Endothelial cell of hepatic sinusoid (primary cell): ENCODE data around the gene FIGNL2.

Experiments used
- in situ Hi-C: cut with HindIII; loops from 2 replicates; pipeline ENCODE4 v1.10.0; 2017; ENCODE audit warnings: low sequenced_read_pairs

Gene FIGNL2

DNA sequence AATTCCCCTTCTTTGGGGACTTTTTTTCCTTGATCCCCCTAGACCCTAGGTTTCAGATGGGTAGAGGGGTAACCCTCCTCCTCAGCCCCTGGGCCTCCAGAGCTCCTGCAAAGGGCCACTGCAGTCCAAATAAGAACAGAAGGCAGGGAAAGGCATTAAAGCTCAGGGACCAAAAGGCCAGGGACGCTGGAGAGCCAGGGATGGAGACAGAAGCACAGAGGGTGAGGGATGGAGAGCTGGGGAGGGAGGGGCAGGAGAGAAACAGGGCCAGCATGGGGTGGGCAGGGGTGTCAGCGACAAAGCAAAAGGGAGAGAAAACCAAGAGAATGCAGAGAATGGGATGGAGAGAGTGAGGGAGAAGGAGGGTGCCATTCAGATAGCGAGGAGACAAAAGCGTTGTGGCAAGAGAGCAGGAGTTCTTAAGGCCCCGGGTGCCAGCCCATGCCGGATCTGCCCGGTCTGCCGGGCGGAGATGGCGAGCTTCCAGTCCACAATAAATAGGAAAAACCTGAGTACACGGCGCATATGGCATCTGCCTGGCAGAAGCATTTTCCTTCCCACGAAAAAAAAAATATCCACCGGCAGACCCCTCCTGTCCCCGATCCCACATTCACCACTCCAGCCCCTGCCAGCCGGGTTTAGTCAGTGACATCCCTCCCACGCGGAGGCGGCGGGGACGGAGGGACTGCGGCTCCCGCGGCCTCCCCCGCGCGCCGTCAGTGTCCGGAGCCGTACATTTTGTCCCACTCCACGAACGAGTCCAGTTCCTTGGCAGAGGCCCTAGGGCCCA lies 28.6 kb downstream of the FIGNL2 start:
- in situ Hi-C loops: no loop called here

DNA sequence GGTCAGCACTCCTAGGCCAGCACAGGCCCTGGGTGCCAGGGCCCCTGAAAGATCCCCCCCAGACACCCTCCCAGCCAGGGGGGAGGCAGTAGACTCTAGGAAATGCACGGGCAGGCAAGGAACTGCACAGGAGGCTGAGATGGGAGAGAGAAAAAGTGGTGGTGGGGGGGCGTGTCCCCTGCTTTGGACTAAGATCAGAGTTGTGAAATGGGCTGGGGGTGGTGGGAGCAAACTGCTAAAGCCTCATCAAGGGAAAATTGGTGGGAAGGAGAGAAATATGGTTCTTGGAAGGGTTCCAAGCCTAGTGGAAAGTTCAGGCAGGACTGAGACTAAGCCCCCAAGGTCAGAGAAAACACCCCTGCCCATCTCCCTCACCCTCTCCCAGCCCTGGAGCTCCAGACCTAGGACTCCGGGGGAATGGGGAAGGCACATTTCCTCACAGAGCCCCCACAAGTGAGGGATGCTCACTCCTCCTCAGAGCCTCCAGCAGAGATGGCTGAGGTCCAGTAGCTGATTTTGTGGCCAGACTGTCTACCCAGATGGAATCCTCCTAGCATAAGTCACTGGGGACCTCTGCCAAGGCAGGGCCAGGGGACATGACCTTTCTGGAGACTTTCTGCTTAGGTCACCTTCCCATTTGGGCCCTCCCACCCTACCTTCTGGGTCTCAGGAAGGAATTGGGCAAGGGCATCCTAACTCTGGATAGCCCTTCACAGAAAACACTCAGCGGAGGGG lies 29.8 kb downstream of the FIGNL2 start:
- in situ Hi-C loops: no loop called here

DNA sequence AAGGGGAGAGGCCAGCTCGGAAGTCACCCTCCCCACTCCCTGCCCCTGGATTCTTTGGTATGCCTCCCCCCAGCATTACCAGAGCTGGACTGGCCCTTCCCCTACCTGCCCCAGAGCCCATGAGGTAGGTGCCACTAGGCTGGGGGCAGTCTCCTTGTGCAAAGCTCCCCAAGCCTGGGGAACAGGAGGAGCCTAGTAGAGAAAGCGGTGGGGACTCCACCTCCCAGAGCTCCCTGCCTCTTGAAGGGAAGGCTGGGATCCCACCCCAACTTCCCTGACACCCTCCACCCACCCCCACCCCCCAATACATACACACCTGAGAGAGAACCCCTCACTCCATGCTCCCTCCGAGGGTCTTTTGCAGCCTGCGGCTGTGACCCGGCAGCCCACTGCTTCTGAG lies 30.4 kb downstream of the FIGNL2 start:
- in situ Hi-C loops: no loop called here

DNA sequence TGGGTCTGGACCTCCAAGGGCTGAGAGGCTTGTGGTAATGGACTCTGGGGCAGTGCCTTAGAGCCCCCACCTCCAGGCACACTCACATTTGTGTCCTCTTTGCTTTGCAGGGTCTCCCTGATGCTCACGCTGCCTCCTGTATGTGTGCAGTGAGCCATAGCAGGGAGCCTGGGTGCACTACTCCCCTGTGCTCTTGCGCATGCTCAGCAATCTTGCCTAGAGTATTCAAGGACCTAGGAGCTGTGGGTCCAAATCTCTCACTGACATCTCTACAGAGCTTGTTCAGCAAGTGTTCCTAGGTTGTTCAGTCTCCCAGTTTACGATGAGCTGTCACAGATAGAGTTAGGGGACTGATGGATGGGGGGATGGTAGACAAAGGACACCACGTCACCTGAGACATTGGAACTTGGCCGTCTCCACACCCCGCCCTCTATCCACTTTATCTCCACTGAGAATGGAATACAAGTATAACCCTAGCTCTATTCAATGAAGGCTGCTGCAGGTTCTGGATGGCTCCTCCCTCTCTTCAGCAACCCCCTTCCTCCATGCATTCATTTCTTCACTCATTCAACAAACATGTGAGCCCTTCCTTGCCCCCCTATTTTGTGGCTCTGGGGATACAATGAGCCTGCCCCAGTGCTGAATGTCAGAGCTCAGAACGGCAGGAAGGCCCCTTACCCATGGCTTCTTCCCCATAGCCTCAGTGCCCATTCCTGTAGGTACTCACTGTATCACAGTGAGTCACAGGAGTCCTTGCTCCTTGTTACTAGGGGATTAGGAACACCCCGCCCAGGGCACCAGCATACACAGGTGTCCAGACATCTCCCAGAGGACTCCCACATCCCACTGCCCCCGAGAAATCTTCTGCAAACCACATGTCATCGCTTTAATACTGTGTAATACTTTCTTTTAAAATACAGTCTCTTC lies 31.2 kb downstream of the FIGNL2 start:
- in situ Hi-C loops: no loop called here

DNA sequence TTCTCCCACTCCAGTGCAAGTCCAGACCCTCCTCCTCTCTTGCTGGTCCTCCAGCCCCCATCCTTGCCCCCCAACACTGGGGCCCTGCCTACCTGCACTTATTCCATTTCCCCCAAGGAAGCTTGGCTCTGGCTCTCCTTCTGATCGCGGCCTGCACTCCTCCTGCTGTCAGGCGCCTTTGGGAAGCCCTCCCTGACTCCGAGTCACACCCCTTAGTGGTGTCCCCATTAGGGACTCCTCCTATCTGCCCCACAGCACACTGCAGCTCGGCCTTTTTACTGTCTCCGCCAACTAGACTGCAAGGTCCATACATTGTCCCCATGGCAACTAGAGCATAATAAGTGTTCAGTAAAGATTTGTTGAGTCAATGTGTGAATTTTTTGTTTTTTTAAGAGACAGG lies 32.9 kb downstream of the FIGNL2 start:
- in situ Hi-C loops: no loop called here

DNA sequence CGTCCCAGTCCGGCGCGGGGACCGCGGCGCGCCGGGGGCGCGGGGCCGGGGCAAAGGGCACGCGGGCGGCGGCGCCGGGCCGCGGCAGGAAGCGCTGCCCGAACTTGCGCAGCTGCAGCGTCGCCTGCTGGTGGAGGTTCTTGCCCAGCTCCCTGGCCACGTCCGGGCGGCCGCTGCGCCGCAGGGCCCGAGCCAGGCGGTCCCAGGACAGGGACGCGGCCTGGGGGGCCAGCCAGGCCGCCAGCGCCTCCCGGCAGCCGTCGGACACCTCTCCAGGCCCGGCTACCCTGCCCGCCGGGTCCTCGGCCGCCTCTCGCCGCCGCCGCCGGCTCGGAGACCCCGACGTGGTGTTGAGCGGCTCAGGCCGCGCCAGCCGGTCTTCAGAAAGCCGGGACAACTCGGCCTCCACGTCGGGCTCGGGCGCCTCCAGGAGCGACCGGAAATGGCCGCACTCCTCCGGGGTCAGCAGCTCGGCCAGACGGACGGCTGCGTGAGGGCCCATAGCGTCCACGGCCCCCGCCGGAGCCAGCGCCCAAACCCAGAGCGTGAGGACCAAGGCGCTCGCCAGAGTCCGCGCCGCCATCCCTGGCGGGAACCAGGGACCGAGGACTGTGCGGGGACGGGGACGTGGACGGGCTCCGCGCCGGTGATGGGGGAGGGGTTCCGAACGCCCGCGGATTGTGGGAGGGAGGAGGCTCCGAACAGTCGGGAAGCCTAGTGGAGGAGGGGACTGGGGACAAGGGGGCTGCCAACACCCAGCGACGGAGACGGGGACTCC lies 34.0 kb downstream of the FIGNL2 start:
- in situ Hi-C loops: no loop called here

DNA sequence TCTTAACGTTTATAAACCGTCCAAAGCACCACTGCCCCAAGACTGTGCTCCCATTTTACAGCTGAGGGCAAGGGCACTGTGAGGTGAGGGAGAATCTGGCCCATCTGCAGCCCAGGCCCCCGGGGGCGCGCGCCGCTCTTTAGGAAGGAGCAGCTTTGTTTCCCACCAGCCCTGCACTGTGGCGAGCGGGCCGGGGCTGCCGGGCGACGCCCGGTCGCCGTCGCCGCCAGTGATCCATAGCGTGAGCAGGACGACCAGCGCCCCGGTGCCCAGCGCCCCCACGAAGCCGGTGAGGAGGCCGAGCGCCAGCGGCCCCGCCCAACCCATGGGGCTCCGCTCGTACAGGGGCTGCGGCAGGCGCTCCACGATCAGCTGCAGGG lies 34.6 kb downstream of the FIGNL2 start:
- in situ Hi-C loops: no loop called here

DNA sequence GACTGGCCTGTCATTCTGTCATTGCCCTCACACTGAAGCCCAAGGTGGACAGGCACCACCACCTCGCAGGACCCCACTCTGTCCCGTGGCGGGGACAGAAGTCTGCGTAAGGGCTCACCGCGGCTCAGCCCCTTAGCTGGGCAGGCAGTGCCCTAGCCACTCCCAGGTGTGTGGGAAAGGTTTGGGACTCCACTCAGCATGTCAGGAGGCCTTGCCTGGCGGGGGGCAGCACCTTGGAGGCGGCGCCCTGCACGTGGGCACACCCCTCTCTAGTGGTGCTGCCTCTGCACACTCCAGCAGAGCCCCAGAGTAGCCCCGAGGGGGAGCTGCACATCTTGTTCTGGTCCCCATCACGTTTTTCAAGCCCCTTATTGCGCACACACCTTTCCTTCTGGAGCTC lies 35.6 kb downstream of the FIGNL2 start:
- in situ Hi-C loops: no loop called here

DNA sequence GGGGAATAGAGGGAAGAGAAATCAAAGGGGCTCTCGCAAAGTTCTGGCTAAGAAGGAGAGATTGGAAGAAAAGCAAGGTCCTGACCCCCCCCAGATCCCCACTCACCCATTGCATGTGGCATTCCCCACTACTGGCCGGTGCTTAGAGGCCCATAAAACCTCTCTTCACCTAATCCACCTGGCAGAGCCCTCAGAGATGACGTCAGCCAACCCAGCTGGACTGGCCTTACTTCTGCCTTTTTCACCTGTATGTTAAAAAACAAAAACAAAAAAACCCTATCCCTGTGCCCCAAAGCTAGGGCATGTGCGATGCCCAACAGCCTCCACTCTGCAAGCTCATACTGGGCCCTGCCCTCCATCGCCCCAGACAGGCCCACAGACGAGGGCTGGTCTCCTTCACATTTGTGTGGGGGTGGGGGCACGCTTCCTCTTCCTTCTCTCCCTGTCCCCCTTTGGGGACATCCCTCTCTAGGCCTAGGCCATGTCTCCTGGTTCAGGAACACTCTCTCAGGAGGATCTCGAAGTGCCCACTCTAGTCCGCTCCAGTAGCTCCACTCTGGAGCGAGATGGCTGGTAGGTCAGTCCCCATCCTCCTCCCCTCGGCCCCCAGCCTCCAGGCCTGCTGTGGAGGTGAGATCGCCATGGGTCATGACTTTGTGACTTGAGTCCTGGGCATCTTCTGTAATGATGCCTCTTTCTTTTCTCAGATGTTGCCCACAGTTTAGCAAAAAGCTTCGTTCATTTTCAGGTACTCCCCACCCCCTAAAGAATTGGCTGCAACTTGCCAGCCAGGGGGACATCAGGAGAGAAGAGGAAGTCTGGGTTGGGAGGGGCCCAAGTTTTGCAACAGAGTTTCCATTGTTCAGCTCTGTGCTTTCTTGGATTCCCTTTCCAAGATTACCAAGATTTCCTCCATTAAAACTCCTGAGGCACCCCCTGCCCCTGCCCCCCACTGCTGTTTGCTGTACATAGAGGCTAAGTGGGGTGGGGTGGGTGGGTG lies 37.0 kb downstream of the FIGNL2 start:
- in situ Hi-C loops: no loop called here

DNA sequence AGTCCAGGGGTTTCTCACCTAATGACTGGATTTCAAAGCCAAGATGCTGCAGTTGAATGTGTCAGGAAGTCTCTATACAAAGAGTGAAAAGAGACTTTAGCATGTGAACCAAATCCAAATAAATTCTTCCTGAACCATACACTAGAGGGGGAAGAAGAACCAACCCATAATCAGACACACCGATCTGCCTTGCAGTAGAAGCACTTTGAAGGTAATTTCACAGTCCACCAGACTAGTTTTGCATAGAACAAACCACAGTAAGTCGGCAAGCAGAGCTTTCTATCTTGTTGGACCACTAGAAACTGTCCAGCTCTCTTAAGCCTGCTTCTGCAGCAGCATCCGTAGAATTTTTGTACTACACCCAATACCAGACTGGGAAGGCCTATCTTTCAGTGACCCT lies 39.3 kb downstream of the FIGNL2 start:
- in situ Hi-C loops: no loop called here

DNA sequence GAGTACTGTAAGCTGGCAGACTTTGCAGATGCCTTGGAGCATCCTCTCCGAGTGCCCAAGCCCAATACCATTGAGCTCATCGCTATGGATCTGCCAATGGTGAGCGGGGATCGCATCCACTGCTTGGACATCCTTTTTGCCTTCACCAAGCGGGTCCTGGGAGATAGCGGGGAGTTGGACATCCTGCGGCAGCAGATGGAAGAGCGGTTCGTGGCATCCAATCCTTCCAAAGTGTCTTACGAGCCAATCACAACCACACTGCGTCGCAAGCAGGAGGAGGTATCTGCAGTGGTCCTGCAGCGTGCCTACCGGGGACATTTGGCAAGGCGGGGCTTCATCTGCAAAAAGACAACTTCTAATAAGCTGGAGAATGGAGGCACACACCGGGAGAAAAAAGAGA lies 41.6 kb downstream of the FIGNL2 start:
- in situ Hi-C loops: no loop called here

DNA sequence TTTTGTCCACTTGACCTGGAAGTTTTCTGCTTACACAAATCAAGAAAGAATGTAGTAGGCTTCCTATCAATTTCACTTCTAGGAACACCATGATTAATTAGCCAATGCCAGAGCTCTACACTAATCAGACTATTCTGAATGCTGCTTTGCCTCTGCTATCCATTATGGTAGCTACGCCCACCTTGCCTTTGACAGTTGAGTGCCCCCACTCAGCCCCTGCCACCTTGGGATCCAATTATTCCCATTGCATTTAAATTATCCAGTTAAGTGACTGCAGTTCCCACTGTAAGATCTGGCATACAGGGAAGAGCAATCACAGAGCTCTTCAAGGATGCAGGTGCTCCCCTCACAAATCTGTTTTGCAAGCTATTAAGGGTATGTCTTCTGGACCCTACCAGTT lies 47.5 kb downstream of the FIGNL2 start:
- in situ Hi-C loops: no loop called here

DNA sequence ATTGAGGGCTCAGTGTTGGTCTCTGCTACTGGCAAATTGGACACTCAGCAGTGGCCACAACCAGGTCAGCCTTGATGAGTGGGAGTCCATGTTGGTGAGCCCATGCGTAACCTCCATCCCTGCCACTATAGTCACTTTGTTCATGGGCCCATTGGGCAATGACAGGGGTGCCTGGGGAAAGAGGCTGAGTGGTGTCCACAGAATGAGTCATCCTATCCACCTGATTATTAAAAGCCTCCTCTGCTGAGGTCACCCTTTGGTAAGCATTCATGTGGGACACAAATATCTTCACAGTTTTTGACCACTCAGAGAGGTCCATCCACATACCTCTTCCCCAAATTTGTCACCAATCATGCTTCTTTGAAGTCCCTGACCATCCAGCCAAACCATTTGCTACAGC lies 50.0 kb downstream of the FIGNL2 start:
- in situ Hi-C loops: loop anchor here (10.0 to 25.0 kb wide), 2 partner anchors 144 to 361 kb away; no protein-coding TSS in a partner anchor

DNA sequence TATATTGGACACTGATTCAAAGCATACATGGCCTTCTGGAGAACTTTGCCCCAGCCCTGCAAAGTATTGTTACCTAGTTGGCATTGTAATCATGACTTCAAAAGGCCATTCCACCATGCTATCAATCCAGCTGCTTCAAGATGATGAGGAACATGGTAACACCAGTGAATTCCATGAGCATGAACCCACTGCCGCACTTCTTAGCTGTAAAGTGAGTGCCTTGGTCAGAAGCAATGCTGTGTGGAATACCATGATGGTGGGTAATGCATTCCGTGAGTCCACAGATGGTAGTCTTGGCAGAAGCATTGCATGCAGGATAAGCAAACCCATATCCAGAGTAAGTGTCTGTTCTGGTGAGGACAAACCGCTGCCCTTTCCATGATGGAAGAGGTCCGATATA lies 50.5 kb downstream of the FIGNL2 start:
- in situ Hi-C loops: loop anchor here (10.0 to 25.0 kb wide), 2 partner anchors 143 to 361 kb away; no protein-coding TSS in a partner anchor

DNA sequence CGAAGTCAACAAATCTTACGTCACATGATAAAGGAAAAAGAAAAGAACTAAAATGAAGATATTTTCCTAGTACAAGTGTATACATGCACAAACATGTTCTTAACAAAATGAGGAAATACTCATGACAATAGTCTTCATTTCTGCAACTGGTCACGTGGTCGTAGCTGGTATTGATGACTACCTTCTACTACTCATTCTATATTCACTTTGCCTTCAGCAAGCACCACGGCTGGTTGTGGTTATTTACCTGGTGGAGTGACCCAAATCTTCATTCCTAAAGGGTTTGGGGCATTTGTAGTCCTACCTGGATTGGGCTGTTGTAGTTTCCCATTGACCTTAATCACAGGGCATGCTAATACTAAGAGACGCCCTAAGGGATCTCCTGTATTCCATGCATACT lies 51.2 kb downstream of the FIGNL2 start:
- in situ Hi-C loops: loop anchor here (10.0 to 25.0 kb wide), 2 partner anchors 142 to 360 kb away; no protein-coding TSS in a partner anchor

DNA sequence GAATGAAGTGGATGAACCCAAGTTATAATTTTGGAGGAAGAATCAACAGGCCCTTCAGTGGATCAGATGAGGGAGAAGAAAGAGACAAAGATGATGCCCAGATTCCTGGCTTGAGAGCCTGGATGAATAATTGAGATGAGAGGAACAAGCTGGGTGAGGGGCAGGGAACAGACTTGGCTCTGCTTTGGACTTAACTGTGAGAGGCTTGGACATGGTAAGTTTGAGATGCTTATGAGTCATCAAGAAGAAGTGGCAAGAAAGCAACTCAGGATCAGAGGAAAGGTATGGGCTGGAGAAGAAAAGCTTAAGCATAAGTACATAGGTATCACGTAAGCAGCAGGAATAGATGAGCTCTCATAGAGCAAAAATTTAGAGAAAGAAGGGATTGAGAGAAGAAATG lies 55.3 kb downstream of the FIGNL2 start:
- in situ Hi-C loops: loop anchor here (10.0 to 25.0 kb wide), 2 partner anchors 138 to 356 kb away; no protein-coding TSS in a partner anchor

DNA sequence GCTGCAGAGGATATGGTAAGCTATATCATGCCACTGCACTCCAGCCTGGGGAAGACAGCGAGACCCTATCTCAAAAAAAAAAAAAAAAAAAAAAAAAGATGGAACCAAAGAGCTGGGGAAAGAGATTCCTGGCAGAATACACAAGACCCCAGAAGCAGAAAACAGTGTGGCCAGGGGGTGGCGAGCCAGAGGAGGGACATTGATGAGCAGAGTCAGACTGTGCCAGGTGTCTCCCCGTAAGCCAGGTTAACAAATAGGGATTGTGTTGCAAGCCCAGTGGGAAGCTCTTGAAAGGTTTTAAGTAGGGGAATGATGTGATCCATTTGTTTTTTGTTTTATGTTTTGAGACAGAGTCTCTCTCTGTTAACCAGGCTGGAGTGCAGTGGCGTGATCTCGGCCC lies 56.1 kb downstream of the FIGNL2 start:
- in situ Hi-C loops: loop anchor here (10.0 to 25.0 kb wide), 2 partner anchors 138 to 355 kb away; no protein-coding TSS in a partner anchor

DNA sequence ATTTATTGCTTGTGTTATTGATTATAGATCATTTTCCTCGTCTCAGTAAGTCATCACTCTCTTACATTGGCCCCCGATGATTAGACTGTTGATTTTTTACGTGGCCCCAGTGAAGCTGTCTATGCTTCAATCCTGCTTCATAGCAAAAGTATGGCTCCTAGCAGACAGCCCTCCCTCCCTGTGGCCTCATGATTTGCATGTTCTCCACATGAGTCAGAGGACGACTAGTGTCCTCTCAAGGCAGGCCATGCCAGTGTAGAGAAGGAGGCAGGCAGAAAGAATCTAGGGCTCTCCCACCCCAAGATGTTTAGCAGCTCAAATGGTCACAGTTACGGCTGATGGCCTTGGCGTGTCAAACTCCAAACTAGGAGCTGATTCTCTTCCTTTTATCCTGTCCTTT lies 59.6 kb downstream of the FIGNL2 start:
- in situ Hi-C loops: loop anchor here (25.0 kb wide), 1 partner anchor 352 kb away; no protein-coding TSS in a partner anchor

DNA sequence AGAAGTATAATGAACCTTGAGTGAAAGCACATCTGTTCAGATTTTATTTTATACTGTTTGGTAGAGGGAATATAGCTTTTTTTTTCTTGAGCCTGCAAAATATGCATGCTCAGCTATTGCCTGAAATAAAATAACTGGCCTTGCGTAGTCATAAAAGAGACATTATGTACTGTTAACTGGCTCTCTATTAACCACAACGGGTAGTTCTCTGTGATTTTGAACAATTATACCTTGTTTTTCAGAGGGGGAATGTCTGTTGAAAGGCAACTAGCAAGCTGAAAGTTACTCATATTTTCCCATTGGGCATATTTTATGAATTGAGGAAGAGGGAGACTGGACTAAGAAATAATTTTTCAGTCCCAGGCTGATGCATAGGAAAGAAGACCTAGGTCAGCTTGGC lies 62.6 kb downstream of the FIGNL2 start:
- in situ Hi-C loops: loop anchor here (25.0 kb wide), 1 partner anchor 349 kb away; no protein-coding TSS in a partner anchor
